Measurements from ENCODE around the gene IL19. TPM values are rescaled to one million over a fixed set of nuclear protein-coding genes. Genes with fewer than 3 reads are reported as not detected.
"Not testable (repeated sequence)": the region's sequence is repeated elsewhere in the genome, so short reads cannot be mapped to it uniquely, and the experiment has no call there.

Gene IL19
- total and polyA plus RNA-seq, 12 donors, result not detected

GRCh38 chr1:206776229-206776628 lies 5.7 kb downstream of the IL19 start:
- intact Hi-C loops (cut with DNase I), result no loop called here
- no peak overlapping the region for H3K27ac ChIP-seq
- no peaks in the 10 kb centered on the region for H3K9me3 ChIP-seq (replicated peaks in 1 of 3)
- TF ChIP-seq CTCF (IDR thresholded peaks at IDR 0.05) (no peak), POLR2A (IDR thresholded peaks at IDR 0.05) (no peak)
- WGBS, 4 donors, result 75 to 82% (median 79%) methylated on average over 4 of the region's 4 CpGs
- H3K27me3 ChIP-seq, result no peaks in the 10 kb centered on the region
- no peak for DNase-seq
- H3K4me3 ChIP-seq, result no peak overlapping the region
- H3K4me1 ChIP-seq (replicated peaks in 1 of 2), result no peaks in the 10 kb centered on the region
- H3K36me3 ChIP-seq (replicated peaks in 1 of 2), result no peaks in the 10 kb centered on the region

- intact Hi-C loops (cut with DNase I), result no loop called here
- no peak overlapping the region for H3K4me3 ChIP-seq
- DNase-seq, result no peak
- no peak overlapping the region for H3K27ac ChIP-seq
- H3K27me3 ChIP-seq, result no peaks in the 10 kb centered on the region
- no peaks in the 10 kb centered on the region for H3K9me3 ChIP-seq (replicated peaks in 1 of 3)
- H3K36me3 ChIP-seq (replicated peaks in 1 of 2), result no peaks in the 10 kb centered on the region
- no peaks in the 10 kb centered on the region for H3K4me1 ChIP-seq (replicated peaks in 1 of 2)
- TF ChIP-seq POLR2A (IDR thresholded peaks at IDR 0.05) (no peak), CTCF (IDR thresholded peaks at IDR 0.05) (no peak)
- 77 to 89% (median 80%) methylated on average over 7 of the region's 7 CpGs for WGBS, 4 donors
Measured at GRCh38 chr1:206778031-206778430, 7.5 kb downstream of the IL19 start.

GRCh38 chr1:206778911-206779310 lies 8.3 kb downstream of the IL19 start:
- H3K4me3 ChIP-seq; H3K27ac ChIP-seq; H3K4me1 ChIP-seq (replicated peaks in 1 of 2); H3K36me3 ChIP-seq (replicated peaks in 1 of 2); DNase-seq; H3K27me3 ChIP-seq; intact Hi-C loops (cut with DNase I); H3K9me3 ChIP-seq (replicated peaks in 1 of 3): not testable (repeated sequence)
- 73 to 85% (median 74%) methylated on average over 6 of the region's 6 CpGs for WGBS, 4 donors

- Histone ChIP-seq H3K9me3 (replicated peaks in 1 of 3) (no peaks in the 10 kb centered on the region), H3K4me1 (replicated peaks in 1 of 2) (no peaks in the 10 kb centered on the region), H3K4me3 (no peak overlapping the region), H3K27me3 (no peaks in the 10 kb centered on the region), H3K27ac (no peak overlapping the region), H3K36me3 (replicated peaks in 1 of 2) (no peaks in the 10 kb centered on the region)
- TF ChIP-seq CTCF (IDR thresholded peaks at IDR 0.05), result no peak
- TF ChIP-seq POLR2A (IDR thresholded peaks at IDR 0.05), result no peak
- no peak for DNase-seq
- WGBS, 4 donors, result 60 to 71% (median 63%) methylated on average over 2 of the region's 2 CpGs
- intact Hi-C loops (cut with DNase I), result no loop called here
Measured at GRCh38 chr1:206779638-206780037, 9.1 kb downstream of the IL19 start.

GRCh38 chr1:206782448-206782847 lies 11.9 kb downstream of the IL19 start:
- Histone ChIP-seq H3K9me3 (replicated peaks in 1 of 3) (no peaks in the 10 kb centered on the region), H3K27me3 (no peaks in the 10 kb centered on the region), H3K27ac (no peak overlapping the region), H3K4me3 (no peak overlapping the region), H3K36me3 (replicated peaks in 1 of 2) (no peaks in the 10 kb centered on the region), H3K4me1 (replicated peaks in 1 of 2) (no peaks in the 10 kb centered on the region)
- TF ChIP-seq POLR2A (IDR thresholded peaks at IDR 0.05) (no peak), CTCF (IDR thresholded peaks at IDR 0.05) (no peak)
- intact Hi-C loops (cut with DNase I), result no loop called here
- 86 to 100% (median 95%) methylated on average over 2 of the region's 2 CpGs for WGBS, 4 donors
- no peak for DNase-seq
